Activated naive CD8-positive, alpha-beta T cell treated with anti-CD3 and anti-CD28 coated beads, Interleukin-2, amount 50 U/mL, for 16 hours (primary cell): ENCODE results near the gene LRRC63.

Experiments
- DNase-seq: peaks from one replicate; pipeline ENCODE4 v3.0.0-alpha.2; 2020; ENCODE audit warnings: low read depth, low spot score

The LRRC63 gene

DNA sequence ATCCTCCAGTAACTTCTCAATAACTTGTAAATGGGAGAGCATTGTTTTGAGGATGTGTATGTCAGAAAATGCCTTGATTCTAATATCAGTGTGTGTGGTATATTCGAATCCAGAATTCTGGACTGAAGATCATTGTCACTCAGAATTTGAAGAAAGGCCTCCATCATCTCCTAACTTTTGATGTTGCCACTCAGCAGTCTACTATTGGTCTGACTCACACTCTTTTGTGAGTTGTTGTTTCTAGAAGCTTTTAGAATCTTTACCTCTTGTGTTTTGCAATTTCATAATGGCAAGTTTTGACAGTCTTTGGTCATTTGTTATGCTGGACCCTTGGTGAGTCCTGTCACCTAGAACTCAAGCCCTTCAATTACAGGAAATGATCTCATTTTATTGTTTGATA lies 98.3 kb downstream of the LRRC63 start:
- DNase-seq, result no peak

- DNase-seq, result no peak
These were observed 99.5 kb downstream of the LRRC63 start for GRCh38 chr13:46311217-46311616.

- DNase-seq, result no peak
These were observed 101.3 kb downstream of the LRRC63 start for GRCh38 chr13:46313024-46313423.

GRCh38 chr13:46313432-46314257 lies 101.9 kb downstream of the LRRC63 start:
- DNase-seq, result no peak

GRCh38 chr13:46314587-46314986 lies 102.9 kb downstream of the LRRC63 start:
- no peak for DNase-seq

GRCh38 chr13:46315036-46315435 lies 103.3 kb downstream of the LRRC63 start:
- DNase-seq, result no peak

DNA sequence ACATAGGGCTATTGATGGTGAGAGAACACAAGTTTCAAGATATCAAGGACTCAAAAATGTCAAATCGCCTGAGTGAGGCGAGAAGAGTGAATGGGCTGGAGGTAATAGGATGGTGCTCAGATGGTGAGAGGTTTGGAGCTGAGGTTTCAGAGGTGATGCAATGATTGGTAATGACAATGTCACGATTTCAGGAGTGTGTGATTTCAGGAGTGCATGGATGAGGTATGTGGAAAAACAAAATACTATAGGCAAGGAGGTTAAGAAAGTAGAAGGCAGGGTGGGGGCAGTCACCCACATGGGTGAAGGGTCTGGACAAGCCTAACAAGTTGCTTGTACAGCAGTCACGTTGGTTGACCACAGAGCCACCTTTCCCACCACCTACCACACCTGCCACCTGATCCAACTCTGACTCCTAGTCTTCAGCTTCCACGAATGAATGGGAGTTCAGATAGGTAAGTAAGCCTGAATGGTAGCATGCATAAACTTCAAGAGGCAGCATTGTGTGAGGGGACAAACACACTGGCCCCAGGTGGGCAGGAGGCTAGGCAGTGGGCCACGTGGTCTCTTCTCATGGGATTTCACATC lies 103.9 kb downstream of the LRRC63 start:
- no peak for DNase-seq

- DNase-seq, result no peak
These were observed 105.4 kb downstream of the LRRC63 start for GRCh38 chr13:46317120-46317519.

- DNase-seq, result no peak
These were observed 107.3 kb downstream of the LRRC63 start for GRCh38 chr13:46318986-46319385.

- no peak for DNase-seq
These were observed 108.7 kb downstream of the LRRC63 start for GRCh38 chr13:46320406-46320805.

GRCh38 chr13:46320821-46321220 lies 109.1 kb downstream of the LRRC63 start:
- no peak for DNase-seq

- DNase-seq, result peak; percentile 40
These were observed 109.9 kb downstream of the LRRC63 start for GRCh38 chr13:46321494-46322225.

DNA sequence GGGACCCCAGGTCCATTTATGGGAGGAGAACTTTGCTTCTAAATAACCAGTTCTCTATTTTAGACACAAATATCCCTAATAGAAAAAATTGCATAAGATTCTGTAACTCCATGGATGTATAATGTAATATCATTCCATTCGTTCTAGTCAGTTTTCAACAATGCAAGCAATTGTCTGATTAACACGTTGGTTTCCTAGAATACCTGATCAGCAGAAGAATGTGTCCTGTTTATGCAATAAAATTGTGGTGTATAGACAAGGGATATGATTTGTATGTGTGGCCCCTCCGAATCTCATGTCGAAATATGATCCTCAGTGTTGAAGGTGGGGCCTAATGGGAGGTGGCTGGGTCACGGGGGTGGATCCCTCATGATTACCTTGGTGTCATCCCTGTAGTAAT lies 113.2 kb downstream of the LRRC63 start:
- no peak for DNase-seq
